HG02571 (cell line): ENCODE measurements around the gene MYL10.
A peak's percentile ranks its signal among the peaks of the same experiment; 100 is the strongest.
"Not testable (repeated sequence)": the region's sequence is repeated elsewhere in the genome, so short reads cannot be mapped to it uniquely, and the experiment has no call there.

ENCODE experiments used
- ATAC-seq: cut with Tn5 transposase; IDR thresholded peaks from one replicate; pipeline ENCODE4 v1.9.1; 2021; ENCODE audit warnings: mild to moderate bottlenecking, moderate library complexity; ENCODE audit not compliant: unreplicated experiment

MYL10 gene

DNA sequence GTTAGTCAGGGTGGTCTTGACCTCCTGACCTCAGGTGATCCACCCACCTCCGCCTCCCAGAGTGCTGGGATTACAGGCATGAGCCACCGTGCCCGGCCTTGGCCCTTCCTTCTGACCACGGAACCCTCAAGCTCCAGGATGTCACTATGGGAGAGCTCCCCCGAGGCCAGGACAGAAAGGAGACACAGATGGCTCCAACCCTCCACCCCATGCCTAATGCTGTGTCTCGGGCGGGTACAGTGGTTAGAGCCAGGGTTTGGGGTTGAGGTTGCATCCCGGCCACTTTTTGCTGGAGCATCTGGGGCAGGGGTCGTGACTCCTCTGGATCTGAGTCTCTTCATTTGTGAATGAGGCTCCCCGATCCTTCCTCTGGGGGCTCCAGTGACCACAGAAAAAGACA, 8.1 kb downstream of the MYL10 start:
- ATAC-seq = no peak

GRCh38 chr7:101620395-101620794, 8.7 kb downstream of the MYL10 start:
- no peak for ATAC-seq

- no peak for ATAC-seq
Observed at GRCh38 chr7:101618916-101619315, 10.2 kb downstream of the MYL10 start.

DNA sequence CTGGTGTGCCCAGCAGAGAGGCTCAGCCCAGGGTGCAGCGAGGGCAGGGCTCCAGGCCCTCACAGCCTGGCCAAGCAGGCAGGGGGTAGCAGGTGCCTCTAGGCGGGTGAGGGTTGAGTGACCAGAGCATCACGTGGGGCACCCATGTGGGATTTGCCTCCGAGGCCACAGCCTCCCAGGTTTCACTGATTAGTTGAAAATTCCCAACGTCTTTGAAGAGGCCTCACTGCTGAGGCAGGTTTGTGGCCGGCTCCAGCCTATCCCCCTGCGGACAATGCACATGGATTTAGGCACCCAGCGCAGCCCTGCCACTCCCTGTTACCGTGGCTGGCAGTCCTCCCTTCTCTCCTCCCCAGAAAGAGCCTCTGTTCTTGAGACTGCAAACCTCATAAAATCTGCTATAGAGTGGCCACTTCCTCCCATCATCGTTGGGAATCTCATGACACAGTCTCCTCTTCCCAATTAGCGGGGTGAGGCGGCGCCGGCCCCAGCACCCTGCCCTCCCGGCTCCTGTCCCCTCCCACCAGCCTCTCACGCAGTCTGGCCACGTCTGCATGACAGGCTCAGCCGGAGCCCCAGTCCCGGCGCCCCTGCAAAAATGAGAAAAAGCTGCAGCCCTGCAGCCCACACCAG, 10.8 kb downstream of the MYL10 start:
- ATAC-seq = no peak

GRCh38 chr7:101617451-101618206, 11.5 kb downstream of the MYL10 start:
- no peak for ATAC-seq

- ATAC-seq = no peak
Observed at GRCh38 chr7:101615446-101615845, 13.7 kb downstream of the MYL10 start.

GRCh38 chr7:101614939-101615302, 14.2 kb downstream of the MYL10 start:
- ATAC-seq = no peak

DNA sequence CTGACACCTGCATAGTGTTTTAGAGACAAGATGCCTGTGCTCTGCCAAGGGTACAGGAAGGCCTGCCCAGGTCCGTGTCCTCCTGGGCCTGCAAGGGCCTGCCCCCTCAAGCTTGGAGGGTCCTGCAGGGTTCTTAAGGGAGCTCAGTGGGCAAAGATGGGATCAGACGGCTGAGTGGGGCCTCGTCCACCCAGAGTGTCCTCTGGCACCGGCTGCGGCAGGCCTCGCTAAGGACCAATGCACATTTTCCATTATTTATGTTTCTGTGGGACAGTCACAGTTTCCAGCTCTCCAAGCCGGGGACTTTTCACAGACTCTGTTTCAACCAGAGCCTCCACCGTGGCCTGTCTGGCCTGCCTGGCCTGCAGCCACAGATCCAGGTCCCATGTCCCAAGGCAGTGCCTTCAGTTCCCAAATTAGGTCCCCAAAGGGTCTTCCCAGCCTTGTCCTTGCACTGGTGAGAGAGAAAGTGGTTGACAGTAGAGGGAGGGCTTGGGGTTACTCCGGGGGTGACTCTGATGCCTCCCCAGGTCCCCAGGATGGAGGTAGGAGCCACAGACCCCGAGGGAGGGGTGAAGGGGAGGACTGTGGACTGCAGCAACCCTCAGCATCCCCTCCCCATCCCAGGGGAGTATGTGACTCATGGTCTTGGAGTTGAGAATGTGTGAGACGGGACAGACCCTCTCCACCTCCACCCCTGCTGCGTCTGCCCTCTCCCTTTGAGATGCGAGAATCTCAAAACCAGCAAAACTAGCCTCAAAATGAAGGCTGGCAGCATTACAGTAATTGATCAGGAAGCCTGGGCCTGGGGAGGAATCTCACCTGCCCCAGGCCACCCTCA, 14.8 kb downstream of the MYL10 start:
- ATAC-seq = no peak

GRCh38 chr7:101612885-101613515, 16.1 kb downstream of the MYL10 start:
- ATAC-seq = no peak

DNA sequence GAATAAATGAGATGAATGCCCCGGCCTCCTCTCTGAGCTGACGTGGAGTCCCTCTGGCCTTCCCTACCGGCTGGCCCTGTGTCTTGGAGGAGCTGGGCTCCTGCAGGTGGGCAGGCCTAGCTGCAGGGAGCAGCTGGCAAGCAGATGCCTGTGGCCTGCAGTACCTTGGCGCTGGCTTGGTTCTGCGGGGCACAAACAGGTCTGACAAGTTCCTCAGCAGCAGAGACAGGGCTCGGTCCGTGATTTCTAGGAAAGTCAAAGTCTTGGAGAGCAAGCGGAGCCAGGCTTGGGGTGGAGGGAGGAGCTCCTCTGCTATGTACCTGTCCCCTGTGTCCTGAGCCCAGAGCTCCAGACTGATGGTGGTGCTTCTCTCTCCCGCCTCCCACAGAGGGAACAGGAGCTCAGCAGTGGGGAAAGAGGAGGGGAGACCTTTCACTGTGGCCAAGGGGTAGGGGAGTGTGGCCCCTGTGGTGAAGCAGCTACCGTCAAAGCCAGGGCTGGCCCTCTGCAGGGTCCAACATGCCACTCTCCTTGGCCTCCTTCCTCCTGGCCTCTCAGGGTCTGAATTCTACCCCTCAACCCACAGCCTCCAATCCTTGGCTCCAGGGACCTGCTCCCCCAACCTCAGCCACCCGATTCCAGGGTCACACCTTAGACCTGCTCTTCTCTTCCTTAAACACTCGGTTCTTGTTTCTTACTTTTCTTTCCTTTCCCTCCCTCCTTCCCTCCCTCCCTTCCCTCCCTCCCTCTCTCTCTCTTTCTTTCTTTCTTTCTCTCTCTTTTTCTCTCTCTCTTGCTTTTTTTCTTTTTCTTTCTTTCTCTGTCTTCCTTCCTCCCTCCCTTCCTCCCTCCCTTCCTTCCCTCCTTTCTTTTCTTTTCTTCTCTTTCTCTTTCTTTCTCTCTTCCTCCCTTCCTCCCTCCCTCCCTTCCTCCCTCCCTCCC, 20.1 kb downstream of the MYL10 start:
- ATAC-seq = no peak

- ATAC-seq = no peak
Observed at GRCh38 chr7:101606498-101606923, 22.6 kb downstream of the MYL10 start.

DNA sequence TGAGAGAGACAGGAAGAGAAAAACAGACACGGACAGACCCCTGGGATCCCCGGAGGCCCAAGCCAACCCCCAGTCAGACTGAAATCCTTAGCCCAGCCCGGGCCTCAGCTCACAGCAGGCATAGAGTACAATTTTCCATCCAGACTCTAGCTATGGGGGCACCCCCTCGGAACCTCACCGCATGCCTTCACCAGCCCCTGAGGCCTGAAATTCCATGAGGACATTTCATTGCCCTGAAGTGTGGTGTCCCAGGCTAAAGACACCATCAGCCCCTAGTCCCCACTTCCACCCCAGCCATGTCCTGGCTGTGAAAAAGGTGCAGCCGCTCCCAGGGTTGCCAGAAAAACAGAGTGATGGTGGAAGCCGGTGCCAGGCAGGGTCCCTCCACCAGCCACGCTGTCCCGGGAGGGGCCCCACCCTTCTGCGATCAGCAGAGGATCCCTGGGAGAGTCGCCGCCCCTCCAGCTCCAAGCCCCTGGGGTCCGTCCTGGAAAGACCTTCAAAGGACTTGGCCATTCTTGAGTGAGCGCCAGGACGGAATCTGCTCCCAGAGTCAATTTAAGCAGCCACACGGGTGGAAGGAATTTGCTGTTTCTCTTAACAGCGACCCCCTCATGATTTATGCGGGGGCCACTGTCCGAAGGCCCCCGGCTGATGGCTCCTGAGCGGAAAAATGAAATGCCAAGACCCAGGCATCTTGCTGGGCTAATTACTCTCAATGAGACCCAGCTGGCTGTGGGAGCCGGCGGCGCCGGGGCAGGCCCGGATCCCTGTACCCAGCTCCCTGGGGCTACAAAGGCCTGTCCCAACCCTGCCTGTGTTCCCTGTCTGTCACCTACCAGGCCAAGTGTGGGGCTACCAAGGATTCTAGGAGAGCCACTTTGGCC, 23.2 kb downstream of the MYL10 start:
- ATAC-seq = no peak

DNA sequence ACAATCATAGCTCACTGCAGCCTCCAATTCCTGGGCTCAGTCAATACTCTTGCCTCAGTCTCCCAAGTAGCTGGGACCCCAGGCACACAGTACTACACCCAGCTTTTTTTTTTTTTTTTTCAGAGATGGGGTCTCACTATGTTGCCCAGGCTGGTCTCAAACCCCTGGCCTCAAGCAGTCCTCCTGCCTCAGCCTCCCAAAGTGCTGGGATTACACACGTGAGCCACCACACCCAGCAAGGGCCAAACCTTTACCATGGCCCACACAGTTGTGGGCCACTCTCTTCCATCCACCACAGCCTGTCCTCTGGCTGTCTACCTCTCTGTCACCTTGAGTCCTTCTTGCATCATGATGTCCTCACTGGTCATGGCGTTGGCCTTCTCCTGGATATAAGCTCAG, 24.2 kb downstream of the MYL10 start:
- not testable (repeated sequence) for ATAC-seq

GRCh38 chr7:101604331-101604933, 24.7 kb downstream of the MYL10 start:
- ATAC-seq = no peak

DNA sequence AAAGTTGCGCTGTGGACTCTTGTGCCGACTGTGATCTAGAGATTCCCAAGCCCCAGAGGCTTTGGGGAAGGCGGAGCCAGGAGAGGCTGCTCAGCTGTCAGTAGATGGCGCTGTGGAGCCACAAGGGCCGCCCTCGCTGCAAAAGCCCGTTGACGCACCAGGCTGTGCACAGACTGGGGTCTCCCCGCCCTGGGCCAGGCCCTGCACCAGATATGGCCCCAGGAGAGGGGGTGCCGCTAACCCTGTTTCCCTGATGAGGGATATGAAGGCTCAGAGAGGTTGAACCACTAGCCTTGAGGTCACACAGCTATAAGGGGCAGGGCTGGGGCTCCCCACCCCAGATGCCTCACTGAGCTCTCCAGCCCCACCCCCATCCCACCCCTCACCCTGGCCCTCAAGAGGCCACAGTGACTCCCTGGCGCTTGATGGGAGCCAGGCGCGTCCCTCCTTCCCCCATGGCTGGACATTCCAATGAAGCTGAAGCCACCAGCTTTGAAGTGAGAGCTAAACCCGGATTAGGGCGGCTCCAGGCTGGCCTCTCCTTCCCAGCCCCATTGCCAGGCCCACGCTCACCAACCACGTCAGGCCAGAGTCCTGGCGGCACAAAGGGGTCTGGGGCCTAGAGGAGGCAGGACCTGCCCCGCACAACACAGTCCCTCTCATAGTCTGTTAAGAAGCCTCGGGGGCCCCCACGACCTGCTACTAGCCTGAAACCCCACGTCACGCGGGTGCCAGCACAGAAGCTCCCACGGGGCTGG, 26.4 kb downstream of the MYL10 start:
- ATAC-seq = peak; percentile 50

DNA sequence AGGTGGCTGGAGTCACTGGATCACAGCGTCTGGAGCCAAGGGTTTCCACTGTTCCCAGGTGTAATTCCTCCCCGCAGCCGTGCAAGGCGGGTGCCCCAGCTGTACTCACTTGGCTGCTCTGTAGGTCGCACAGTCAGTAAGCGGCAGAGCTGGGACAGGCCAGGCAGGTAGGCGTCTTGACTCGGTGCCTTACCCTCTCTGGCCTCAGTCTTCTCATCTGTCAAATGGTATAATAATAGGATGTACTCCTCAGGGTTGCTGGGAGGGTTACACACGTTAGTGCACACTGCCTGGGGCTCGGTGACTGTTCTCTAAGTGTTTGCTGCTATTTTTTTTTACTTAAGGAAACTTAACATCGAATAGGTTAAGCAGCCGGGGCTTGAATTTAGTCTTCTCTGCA, 27.0 kb downstream of the MYL10 start:
- ATAC-seq = no peak

- no peak for ATAC-seq
Observed at GRCh38 chr7:101599787-101600186, 29.3 kb downstream of the MYL10 start.
